Naive B cell (primary cell): ENCODE data around the gene TMEM269. TPM values are rescaled to one million over a fixed set of nuclear protein-coding genes. Genes with fewer than 3 reads are reported as not detected.

Experiments
- ATAC-seq, 2 donors: fragments of 150-1000 bp; cut with Tn5 transposase; 2 replicates each; pipeline ENCODE4 v1.10.0; 2021; ENCODE audit warnings: low read depth in 2 of 2, mild to moderate bottlenecking in 2 of 2, moderate library complexity in 2 of 2
- DNase-seq: peaks from one replicate; pipeline ENCODE4 v3.0.0; 2022
- H3K27ac Mint-ChIP-seq, 6 donors: one replicate each; pipeline ENCODE4 v1.8.0; 2020 to 2022; ENCODE audit warnings: mild to moderate bottlenecking in 6 of 6, mixed read lengths in 6 of 6, moderate library complexity in 5 of 6, inconsistent platforms in 2 of 6
- H3K27me3 Mint-ChIP-seq, 3 donors: one replicate each; pipeline ENCODE4 v1.8.0; 2021 to 2022; ENCODE audit warnings: mixed read lengths in 3 of 3, mild to moderate bottlenecking in 1 of 3
- H3K36me3 Mint-ChIP-seq, 2 donors: one replicate each; pipeline ENCODE4 v1.8.0; 2020 to 2022; ENCODE audit warnings: mixed read lengths in 2 of 2, inconsistent platforms in 1 of 2, mild to moderate bottlenecking in 1 of 2
- H3K4me1 Mint-ChIP-seq, 3 donors: one replicate each; pipeline ENCODE4 v1.8.0; 2020 to 2022; ENCODE audit warnings: mixed read lengths in 3 of 3, inconsistent platforms in 1 of 3, mild to moderate bottlenecking in 1 of 3, moderate library complexity in 1 of 3
- H3K4me3 Mint-ChIP-seq, 8 donors: one replicate each; pipeline ENCODE4 v1.8.0; 2020 to 2022; ENCODE audit warnings: mild to moderate bottlenecking in 8 of 8, mixed read lengths in 8 of 8, moderate library complexity in 8 of 8, inconsistent platforms in 2 of 8
- H3K9me3 Mint-ChIP-seq, 7 donors: one replicate each; pipeline ENCODE4 v1.8.0; 2020 to 2022; ENCODE audit warnings: mixed read lengths in 7 of 7, mild to moderate bottlenecking in 5 of 7, inconsistent platforms in 2 of 7, moderate library complexity in 1 of 7
- polyA plus RNA-seq, 6 donors: library from polyadenylated mRNA; unstranded; fragments of 300-500 nt; fragmentation: Illumina TruSeq; gene quantifications; one replicate each; pipeline ENCODE4 v1.2.3, GENCODE V29; 2021; ENCODE audit warnings: low read depth in 6 of 6

The TMEM269 gene
- polyA plus RNA-seq, 6 donors from 2014 or later, result 0.11 TPM; not detected in 5

DNA sequence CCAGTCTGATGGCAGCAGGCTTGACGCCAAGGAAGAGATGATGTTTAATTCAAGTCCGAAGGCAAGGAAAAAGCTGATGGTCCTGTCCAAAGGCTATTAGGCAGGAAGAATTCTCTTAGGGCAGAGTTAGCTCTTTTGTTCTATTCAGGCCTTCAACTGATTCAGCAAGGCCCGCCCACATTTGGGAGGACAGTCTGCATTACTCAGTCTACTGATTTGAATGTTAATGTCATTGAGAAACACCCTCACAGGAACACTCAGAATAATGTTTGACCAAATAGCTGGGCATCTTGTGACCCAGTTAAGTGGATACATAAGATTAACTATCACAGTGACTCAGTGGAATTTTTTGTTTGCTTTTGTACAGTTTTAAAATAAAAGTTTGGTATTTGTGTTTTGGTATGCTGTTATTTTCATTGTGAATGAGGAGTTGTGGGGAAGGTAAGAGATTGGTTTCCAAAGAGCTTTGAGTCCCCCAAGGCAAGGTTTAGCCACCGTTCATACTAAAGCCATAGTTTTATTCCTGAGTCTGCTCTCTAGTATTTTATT lies 59.9 kb downstream of the TMEM269 start:
- H3K27ac Mint-ChIP-seq, result peak overlapping the region in 2 of 6 donors; percentile 2 to 35
- peaks cover 0 to 7% of the 10 kb centered on the region in 2 donors for H3K36me3 Mint-ChIP-seq
- H3K4me3 Mint-ChIP-seq, result peak overlapping the region in 1 of 8 donors; percentile 52
- ATAC-seq (no peak), DNase-seq (no peak)
- H3K9me3 Mint-ChIP-seq, result no peaks in the 10 kb centered on the region
- no peaks in the 10 kb centered on the region for H3K27me3 Mint-ChIP-seq
- H3K4me1 Mint-ChIP-seq, result peaks cover 20 to 31% (median 23%) of the 10 kb centered on the region in 3 donors

GRCh38 chr1:42845193-42845592 lies 60.4 kb downstream of the TMEM269 start:
- H3K4me1 Mint-ChIP-seq, result peaks cover 24 to 34% (median 28%) of the 10 kb centered on the region in 3 donors
- no peak overlapping the region for H3K27ac Mint-ChIP-seq
- H3K36me3 Mint-ChIP-seq, result peaks cover 0 to 7% of the 10 kb centered on the region in 2 donors
- ATAC-seq (no peak), DNase-seq (no peak)
- H3K27me3 Mint-ChIP-seq, result no peaks in the 10 kb centered on the region
- H3K4me3 Mint-ChIP-seq, result no peak overlapping the region
- no peaks in the 10 kb centered on the region for H3K9me3 Mint-ChIP-seq

DNA sequence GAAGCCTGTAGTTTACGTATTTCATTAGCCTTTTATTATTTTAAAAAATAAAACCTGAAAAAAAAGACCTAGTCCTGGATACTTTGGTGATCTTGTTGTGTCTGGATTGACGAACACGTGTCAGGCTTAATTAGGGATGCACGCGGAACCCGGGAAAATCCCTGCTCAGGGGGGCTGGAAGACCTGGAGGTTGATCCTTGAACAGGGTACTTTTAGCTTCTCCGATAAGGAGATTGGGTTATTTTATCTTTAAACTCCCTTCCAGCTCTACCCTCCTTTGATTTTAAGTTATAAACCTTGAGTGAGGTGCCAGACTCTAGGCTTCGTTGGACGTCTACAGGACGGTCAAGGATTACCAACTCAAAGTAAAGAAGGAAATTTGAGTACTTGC lies 61.1 kb downstream of the TMEM269 start:
- ATAC-seq (peak; percentile 3 to 6), DNase-seq (no peak)
- Mint-ChIP-seq H3K27ac (peak overlapping the region in 2 of 6 donors; percentile 77 to 80), H3K4me3 (peak overlapping the region; percentile 88 to 97 (median 96)), H3K36me3 (peaks cover 3 to 10% of the 10 kb centered on the region in 2 donors), H3K27me3 (no peaks in the 10 kb centered on the region), H3K9me3 (peaks cover 0 to 2% (median 0%) of the 10 kb centered on the region in 7 donors), H3K4me1 (peaks cover 24 to 34% (median 28%) of the 10 kb centered on the region in 3 donors)

DNA sequence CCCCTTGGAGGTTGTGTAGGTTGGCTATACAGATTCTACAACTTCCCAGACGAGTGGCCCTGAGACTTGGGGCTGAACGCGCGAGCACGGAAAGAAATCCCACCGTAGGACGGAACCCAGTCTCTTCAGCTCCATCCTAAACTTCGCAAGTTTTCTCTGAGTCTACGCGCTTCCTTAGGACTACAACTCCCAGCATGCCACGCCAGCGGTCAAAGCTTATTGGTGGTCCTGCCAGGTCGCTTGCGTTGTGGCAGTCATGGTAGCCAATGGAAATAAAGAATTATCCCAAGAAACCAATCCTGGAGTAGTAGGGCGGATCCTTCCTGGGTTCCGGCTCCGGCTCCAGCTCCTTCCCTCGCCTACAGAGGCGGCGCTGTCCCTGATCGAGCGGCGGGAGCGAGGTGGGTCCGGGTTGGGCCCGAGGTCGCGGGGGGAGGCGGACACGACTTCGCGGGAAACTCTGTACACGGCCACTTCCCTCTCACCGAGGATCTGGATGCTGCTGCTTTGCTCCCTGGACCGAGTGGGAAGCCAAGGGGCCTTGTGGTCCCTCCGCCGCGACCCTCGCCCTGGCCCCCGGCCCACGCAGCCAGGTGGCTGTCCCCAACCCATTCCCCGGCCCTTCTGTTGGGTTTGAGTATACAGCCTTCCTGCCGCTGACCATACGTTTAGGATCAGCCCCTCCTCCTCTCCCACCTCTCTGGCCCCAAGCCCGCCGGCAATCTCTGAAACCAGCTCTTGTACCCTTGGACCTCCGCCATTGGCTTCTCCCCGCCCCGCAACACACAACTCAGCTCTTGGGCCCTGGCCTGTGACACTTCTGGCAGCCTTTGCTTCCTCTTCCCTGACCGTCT lies 61.7 kb downstream of the TMEM269 start, which contains the start of gene ZNF691:
ZNF691 (plus strand) TSS at position 357 of the 854 bp plus-strand sequence. CDS start 3,046 bp downstream, outside the sequence.
- Mint-ChIP-seq H3K4me3 (peak within 1 kb of the TSS; percentile 88 to 97 (median 96)), H3K36me3 (peaks cover 8 to 14% of the 10 kb centered on the region in 2 donors), H3K27ac (peak within 1 kb of the TSS; percentile 58 to 97 (median 88)), H3K4me1 (peaks cover 24 to 40% (median 28%) of the 10 kb centered on the region in 3 donors), H3K9me3 (peaks cover 0 to 4% (median 0%) of the 10 kb centered on the region in 7 donors), H3K27me3 (no peaks in the 10 kb centered on the region)
- ATAC-seq (peak; percentile 98), DNase-seq (peak; percentile 87)

DNA sequence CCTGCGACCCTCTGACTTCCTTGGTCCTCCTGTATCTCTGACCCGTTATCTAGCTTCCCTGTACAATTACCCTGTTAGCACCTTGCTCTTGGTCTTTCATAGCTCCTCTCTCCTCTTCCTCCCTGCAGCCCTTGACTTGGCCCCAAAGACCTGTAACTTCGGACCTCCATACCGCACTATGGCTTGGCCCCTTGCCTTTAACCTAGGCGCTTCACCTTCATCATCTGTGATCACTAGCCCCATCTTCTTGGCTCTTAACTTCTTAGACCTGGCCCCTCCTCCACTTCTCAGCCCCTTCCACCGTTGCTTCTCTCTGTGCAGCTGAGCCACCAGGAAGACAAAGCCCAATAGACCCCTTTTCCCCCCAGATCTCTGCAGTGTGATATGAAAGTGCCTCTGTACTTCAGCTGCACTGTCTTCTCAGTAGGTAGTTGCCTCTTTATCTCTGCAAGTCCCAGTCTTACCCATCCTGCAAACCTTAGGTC lies 62.4 kb downstream of the TMEM269 start:
- Mint-ChIP-seq H3K36me3 (peaks cover 8 to 14% of the 10 kb centered on the region in 2 donors), H3K4me3 (peak overlapping the region; percentile 88 to 97 (median 96)), H3K27me3 (no peaks in the 10 kb centered on the region), H3K27ac (peak overlapping the region; percentile 50 to 97 (median 86)), H3K9me3 (peaks cover 0 to 4% (median 0%) of the 10 kb centered on the region in 7 donors), H3K4me1 (peaks cover 25 to 45% (median 29%) of the 10 kb centered on the region in 3 donors)
- no peak for ATAC-seq
- no peak for DNase-seq

- Mint-ChIP-seq H3K27ac (peak overlapping the region in 4 of 6 donors; percentile 80 to 97 (median 86)), H3K27me3 (no peaks in the 10 kb centered on the region), H3K36me3 (peaks cover 8 to 14% of the 10 kb centered on the region in 2 donors), H3K4me1 (peaks cover 33 to 52% (median 37%) of the 10 kb centered on the region in 3 donors), H3K4me3 (peak overlapping the region; percentile 88 to 97 (median 96)), H3K9me3 (peaks cover 0 to 4% (median 0%) of the 10 kb centered on the region in 7 donors)
- ATAC-seq, result no peak
- DNase-seq, result no peak
These were observed 63.1 kb downstream of the TMEM269 start for GRCh38 chr1:42847721-42848460.

GRCh38 chr1:42848823-42849537 lies 64.2 kb downstream of the TMEM269 start:
- ATAC-seq (no peak), DNase-seq (no peak)
- Mint-ChIP-seq H3K4me1 (peaks cover 34 to 58% (median 42%) of the 10 kb centered on the region in 3 donors), H3K27ac (peak overlapping the region in 1 of 6 donors; percentile 83), H3K27me3 (no peaks in the 10 kb centered on the region), H3K9me3 (peaks cover 0 to 4% (median 0%) of the 10 kb centered on the region in 7 donors), H3K4me3 (peak overlapping the region in 2 of 8 donors; percentile 4 to 96), H3K36me3 (peaks cover 6 to 8% of the 10 kb centered on the region in 2 donors)

DNA sequence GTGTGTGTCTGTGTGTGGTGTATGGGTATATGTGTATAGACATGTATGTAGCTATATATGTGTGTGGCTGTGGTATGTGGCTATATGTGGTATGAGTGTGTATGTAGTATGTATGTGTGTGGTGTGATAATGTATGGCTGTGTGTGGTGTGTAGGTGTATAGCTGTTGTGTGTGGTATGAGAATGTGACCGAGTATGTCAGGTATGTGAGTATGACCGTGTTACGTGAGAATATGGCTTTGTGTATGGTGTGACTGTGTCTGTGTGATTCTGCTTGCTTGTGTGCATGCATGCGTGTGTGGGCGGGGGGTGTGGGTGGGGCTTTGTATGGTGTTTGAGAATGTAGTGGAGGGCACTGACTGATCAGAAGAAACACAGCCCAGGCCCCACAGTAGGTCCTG lies 65.2 kb downstream of the TMEM269 start:
- H3K27me3 Mint-ChIP-seq, result no peaks in the 10 kb centered on the region
- peaks cover 6 to 8% of the 10 kb centered on the region in 2 donors for H3K36me3 Mint-ChIP-seq
- peaks cover 34 to 58% (median 44%) of the 10 kb centered on the region in 3 donors for H3K4me1 Mint-ChIP-seq
- peak overlapping the region in 2 of 6 donors; percentile 2 to 3 for H3K27ac Mint-ChIP-seq
- peak overlapping the region in 1 of 8 donors; percentile 10 for H3K4me3 Mint-ChIP-seq
- DNase-seq (no peak), ATAC-seq (no peak)
- peaks cover 0 to 4% (median 0%) of the 10 kb centered on the region in 7 donors for H3K9me3 Mint-ChIP-seq

Other genes starting within 250 kb of the TMEM269 start
- 10 to 100 TPM; 54.1 to 86.8 (median 72.1) TPM for gene PPIH, start 126.6 kb upstream of the TMEM269 start, polyA plus RNA-seq
- gene YBX1, start 102.6 kb upstream of the TMEM269 start, polyA plus RNA-seq, result 100 to 1,000 TPM in 5 of 6 donors, 10 to 100 TPM in 1; 88.9 to 117 (median 110) TPM
- under 1 TPM in 1 of 6 donors, not detected in 5; 0.11 TPM for gene CLDN19, start 44.8 kb upstream of the TMEM269 start, polyA plus RNA-seq
- 10 to 100 TPM in 1 of 6 donors, 1 to 10 TPM in 5; 6.1 to 13.4 (median 7.0) TPM for gene P3H1, start 18.0 kb upstream of the TMEM269 start, polyA plus RNA-seq
- gene C1orf50, start 17.7 kb upstream of the TMEM269 start, polyA plus RNA-seq, result 1 to 10 TPM; 2.3 to 6.6 (median 4.3) TPM
- gene ERMAP, start 32.1 kb downstream of the TMEM269 start, polyA plus RNA-seq, result 1 to 10 TPM in 5 of 6 donors, not detected in 1; 2.2 to 3.7 (median 2.6) TPM
- gene SVBP, start 32.4 kb downstream of the TMEM269 start, polyA plus RNA-seq, result 10 to 100 TPM; 51.0 to 73.2 (median 65.8) TPM
- 10 to 100 TPM in 2 of 6 donors, 1 to 10 TPM in 3, not detected in 1; 6.2 to 13.4 (median 9.4) TPM for gene ZNF691, start 61.6 kb downstream of the TMEM269 start, polyA plus RNA-seq
- gene SLC2A1, start 173.9 kb downstream of the TMEM269 start, polyA plus RNA-seq, result 100 to 1,000 TPM in 1 of 6 donors, 10 to 100 TPM in 5; 58.4 to 125 (median 89.7) TPM